GM23248 (cell line): Measurements from ENCODE around the gene APBA1.

Experiments
- EZH2 ChIP-seq: fragments of 200-600 bp; sonication (generic); IDR thresholded peaks from 2 replicates; pipeline ENCODE4 v1.6.1; 2018; ENCODE audit warnings: antibody characterized with exemption, mild to moderate bottlenecking; ENCODE audit not compliant: insufficient read depth, poor library complexity, severe bottlenecking
- EZH2phosphoT487 ChIP-seq: fragments of 200-600 bp; sonication (generic); IDR thresholded peaks from 2 replicates; pipeline ENCODE4 v1.6.1; 2018; ENCODE audit warnings: antibody characterized with exemption, moderate library complexity, mild to moderate bottlenecking, low read depth; ENCODE audit not compliant: insufficient read depth

- no peak for TF ChIP-seq EZH2
- no peak for TF ChIP-seq EZH2phosphoT487
These were observed 86.6 kb downstream of the APBA1 start for GRCh38 chr9:69585571-69585970.
